RPMI7951 (cell line): ENCODE measurements around the gene DAD1. TPM values are rescaled to one million over a fixed set of nuclear protein-coding genes. Genes with fewer than 3 reads are reported as not detected.
A peak's percentile ranks its signal among the peaks of the same experiment; 100 is the strongest.
"Not testable (repeated sequence)": the region's sequence is repeated elsewhere in the genome, so short reads cannot be mapped to it uniquely, and the experiment has no call there.

Experiments
- DNase-seq: peaks from one replicate; pipeline ENCODE4 v3.0.0-alpha.2; 2012; ENCODE audit warnings: low read depth
- total RNA-seq: library from RNA; depleted of rRNA; stranded (reverse); fragments of >200 nt; shearing (Covaris generic); gene quantifications from 2 replicates; pipeline ENCODE4 v1.2.3, GENCODE V29; 2014; rRNA removed

Gene DAD1
- total RNA-seq: 486 and 521 TPM in 2 replicates

GRCh38 chr14:22589096-22589839 is at the start of gene DAD1:
TSS of gene DAD1 (minus strand) at chr14:22589224. CDS start at chr14:22589157, 67 bp downstream.
- peak; percentile 98 for DNase-seq

DNA sequence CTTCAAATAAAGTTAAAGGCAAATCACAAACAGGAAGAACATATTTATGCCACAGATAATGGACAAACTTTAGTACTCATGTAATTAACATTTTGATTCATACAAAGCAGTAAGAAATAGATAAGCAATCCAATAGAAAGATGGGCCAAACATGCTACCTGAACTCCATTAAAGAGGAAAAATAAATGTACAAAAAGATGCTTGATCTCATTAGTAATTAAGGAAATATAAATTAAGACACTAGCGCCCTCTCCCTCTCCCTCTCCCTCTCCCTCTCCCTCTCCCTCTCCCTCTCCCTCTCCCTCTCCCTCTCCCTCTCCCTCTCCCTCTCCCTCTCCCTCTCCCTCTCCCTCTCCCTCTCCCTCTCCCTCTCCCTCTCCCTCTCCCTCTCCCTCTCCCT is 47.0 kb upstream of the DAD1 start:
- DNase-seq: not testable (repeated sequence)

- DNase-seq: no peak
These were observed 45.3 kb upstream of the DAD1 start for GRCh38 chr14:22634233-22634900.

GRCh38 chr14:22630486-22630885 is 41.5 kb upstream of the DAD1 start:
- peak; percentile 83 for DNase-seq

DNA sequence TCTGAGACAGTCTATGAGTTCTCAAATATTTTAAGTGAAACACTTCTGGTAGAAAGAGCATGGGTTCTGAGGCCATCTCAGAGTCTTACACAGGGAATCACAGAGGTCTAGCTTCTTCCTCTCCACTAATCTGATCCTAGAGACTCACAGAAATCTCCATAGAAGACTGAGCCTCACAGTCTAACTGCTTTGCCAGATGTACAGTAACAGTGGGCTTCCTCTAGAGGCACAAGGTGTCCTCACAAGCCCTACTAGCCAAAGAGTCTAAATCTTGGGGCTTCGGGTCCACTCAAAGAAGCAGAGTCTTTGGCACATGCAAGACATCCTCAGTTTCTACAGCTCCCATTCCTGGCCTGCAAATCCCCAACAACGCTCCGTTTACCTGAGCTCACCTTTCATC is 41.0 kb upstream of the DAD1 start:
- DNase-seq: peak; percentile 7

DNA sequence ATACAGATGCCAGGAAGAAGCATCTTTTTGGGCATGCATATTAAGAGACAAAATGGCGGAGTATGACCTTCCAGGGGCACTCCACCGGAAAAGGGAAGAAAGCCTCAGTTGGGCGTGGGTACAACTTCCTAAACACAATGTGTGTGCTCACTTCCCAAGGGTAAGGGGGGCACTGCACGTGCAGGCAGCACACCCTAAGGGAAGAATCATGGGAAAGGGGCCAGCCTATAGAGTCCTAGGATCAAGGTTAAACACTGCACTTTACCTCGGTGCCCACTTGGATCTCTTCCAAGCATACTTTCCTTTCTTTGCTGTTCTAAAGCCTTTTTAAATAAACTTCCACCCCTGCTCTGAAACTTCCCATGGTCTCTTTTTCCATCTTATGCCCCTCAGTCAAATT is 40.3 kb upstream of the DAD1 start:
- DNase-seq: no peak

- no peak for DNase-seq
These were observed 38.7 kb upstream of the DAD1 start for GRCh38 chr14:22627506-22628263.

- no peak for DNase-seq
These were observed 37.6 kb upstream of the DAD1 start for GRCh38 chr14:22626590-22626989.

DNA sequence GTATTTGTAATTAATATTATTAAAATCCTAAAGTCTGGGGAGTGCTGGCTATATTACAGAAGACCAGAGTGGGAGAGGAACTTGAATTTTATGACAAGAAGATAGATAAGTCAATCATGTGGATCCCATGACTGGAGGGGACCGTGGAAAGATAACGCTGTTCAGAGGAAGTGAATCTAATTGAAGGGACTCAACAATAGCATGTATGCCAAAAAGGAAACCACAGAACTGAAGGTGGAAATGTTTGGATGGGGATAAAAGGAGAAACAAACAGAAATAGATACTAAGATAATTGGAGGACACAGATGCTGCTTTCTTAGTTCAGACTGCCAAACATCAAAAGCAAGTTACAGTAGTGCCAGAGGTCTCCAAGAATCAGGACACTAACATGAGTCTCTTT is 34.0 kb upstream of the DAD1 start:
- peak; percentile 53 for DNase-seq

DNA sequence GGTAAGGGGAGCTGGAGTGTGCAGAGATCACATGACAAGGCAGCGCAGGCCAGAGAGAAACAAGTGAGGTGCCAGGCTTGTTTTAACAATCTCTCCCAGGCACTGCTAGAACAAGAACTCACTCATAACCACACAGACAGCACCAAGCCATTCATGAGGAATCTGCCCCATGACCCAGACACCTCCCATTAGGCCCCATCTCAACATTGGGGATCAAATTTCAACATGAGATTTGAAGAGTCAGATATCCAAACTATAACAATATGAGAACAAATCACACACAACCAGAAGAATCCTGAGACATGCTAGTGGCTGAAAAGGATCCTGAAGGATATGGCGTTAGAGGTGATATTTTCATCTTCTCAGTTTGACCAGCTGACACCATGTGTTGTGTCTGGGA is 33.2 kb upstream of the DAD1 start:
- DNase-seq: peak; percentile 38

GRCh38 chr14:22615765-22616164 is 26.7 kb upstream of the DAD1 start:
- not testable (repeated sequence) for DNase-seq

- DNase-seq: peak; percentile 94
These were observed 25.3 kb upstream of the DAD1 start for GRCh38 chr14:22614240-22614799.

- peak; percentile 64 for DNase-seq
These were observed 24.8 kb upstream of the DAD1 start for GRCh38 chr14:22613736-22614239.

GRCh38 chr14:22613106-22613695 is 24.2 kb upstream of the DAD1 start:
- DNase-seq: no peak

GRCh38 chr14:22610931-22611330 is 21.9 kb upstream of the DAD1 start:
- DNase-seq: peak; percentile 15

DNA sequence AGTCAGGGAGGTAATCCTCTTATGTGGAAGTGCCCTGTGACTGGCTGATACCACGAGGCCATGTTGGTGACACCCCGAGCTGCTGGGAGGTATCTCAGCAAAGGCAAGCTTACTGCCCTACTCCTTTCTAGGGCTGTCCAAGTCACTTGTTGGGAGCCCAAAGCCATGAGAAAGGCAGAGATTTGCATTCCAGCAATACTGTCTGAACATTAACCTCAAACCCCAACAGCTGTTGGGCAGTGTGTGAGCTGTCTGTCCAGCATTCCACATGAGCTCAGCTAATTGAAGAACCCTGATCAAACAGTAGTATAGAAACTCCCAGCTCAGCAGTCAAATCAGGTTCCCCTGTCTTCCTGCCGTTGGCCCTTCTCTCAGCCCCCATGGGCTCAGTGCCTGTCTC is 18.3 kb upstream of the DAD1 start:
- no peak for DNase-seq

- no peak for DNase-seq
These were observed 17.4 kb upstream of the DAD1 start for GRCh38 chr14:22606380-22606779.

- peak; percentile 18 for DNase-seq
These were observed 13.8 kb upstream of the DAD1 start for GRCh38 chr14:22602862-22603261.

DNA sequence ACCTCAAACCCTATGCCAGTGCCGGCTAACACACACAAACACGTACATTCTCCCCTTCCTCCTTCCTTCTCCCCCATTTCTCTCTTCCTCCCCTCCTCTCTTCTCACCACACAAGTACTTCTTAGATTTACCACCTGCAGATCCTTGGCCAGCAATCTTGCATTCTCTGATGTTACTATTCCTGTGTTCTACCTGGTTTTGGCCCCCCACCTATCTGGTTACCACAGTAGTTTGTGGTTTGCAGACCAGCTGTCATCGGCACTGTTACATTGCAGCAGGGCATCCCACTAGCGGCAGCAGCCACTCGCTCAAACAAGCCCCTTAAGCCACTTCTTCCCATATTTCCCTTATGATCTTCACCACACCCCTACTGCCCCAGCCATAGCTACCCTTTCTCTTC is 13.0 kb upstream of the DAD1 start:
- no peak for DNase-seq

DNA sequence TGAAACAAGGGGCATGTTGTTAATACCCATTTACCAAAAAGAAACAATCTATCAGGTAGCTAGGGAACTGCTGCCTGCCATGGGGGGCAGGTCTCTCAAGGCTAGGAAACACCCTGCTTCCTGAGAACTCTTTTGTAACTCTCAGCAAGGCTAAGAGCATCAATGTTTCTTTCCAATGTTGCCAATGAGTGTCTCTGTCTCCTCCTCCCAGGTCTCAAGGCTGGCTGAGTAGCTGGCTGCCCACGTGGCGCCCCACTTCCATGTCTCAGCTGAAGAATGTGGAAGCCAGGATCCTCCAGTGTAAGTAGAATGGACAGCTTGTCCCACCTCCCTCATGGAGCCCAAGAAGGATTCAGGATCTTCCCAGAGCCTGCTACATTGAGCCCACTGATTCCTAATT is 12.4 kb upstream of the DAD1 start:
- no peak for DNase-seq

DNA sequence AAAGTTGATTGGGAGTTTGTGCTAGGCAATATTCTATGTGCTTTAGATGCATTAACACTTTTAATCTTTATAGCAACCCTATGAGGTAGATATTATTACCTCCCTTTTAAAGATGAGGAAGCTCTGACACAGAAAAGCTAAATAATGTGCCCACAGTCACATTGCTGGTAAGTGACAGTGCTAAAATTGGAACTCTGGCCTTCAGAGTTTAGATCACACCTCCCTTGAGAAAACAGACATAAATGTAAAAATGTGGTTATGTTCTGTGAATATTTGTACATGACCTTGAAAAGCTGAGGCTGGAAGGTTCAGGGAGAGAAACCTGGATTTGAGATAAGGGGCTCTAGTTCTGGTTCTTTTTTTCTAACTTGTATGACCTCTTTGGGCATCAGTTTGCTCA is 11.0 kb upstream of the DAD1 start:
- no peak for DNase-seq

DNA sequence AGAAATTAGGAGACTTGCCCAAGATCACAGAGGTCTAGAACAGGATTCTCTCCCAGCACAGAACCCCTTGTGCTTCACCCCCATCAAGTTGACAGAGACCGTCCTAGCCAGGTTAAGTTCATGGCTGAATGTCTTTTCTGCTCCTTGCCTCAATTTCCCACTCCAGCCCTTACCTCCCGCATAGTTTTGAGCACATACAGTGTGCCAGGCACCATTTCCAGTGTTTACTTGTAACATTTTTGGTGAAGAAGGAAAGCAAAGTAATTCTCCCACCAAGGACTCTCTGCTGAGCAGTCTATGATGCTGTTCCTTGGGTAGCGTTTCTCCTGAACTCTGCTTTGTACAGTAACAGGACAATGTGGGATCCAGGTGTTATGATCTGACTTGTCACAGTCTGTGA is 10.3 kb upstream of the DAD1 start:
- no peak for DNase-seq
